ENCODE results near the gene TACR2.

The TACR2 gene

GRCh38 chr10:69362471-69362954 is 54.2 kb downstream of the TACR2 start:
- Histone ChIP-seq H3K4me2 (ENCODE audit: low read depth, low read length, poor library complexity, severe bottlenecking) (no peak overlapping the region), H3K79me2 (ENCODE audit: insufficient read depth, low read length) (no peaks in the 10 kb centered on the region), H3K27me3 (ENCODE audit: low read length) (no peaks in the 10 kb centered on the region)

DNA sequence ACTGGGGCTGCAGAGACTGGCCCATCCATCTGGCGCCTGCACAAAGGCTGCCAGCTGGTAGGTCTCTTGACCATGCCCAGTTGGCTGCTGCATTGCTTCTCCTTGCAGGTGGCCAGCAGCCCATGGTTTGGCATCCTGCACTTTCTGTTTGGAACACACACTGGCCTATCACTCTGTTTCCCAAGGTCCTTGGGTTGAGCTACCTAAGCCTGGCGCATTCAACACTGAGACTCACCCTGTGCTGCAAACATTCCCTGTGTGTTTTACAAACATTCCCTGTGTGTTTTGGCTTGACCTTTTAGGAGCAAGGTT is 55.5 kb downstream of the TACR2 start:
- H3K4me3 ChIP-seq (ENCODE audit: insufficient read depth, low read length, poor library complexity, severe bottlenecking) = no peak overlapping the region
- no peaks in the 10 kb centered on the region for H3F3A ChIP-seq (ENCODE audit: insufficient read depth)
- no peaks in the 10 kb centered on the region for H3K27me3 ChIP-seq (ENCODE audit: low read length)
- H3K4me2 ChIP-seq (ENCODE audit: low read depth, low read length, poor library complexity, severe bottlenecking) = no peak overlapping the region
- H2AFZ ChIP-seq (ENCODE audit: low read depth, low read length, severe bottlenecking) = no peak overlapping the region
- no peaks in the 10 kb centered on the region for H3K9me3 ChIP-seq (ENCODE audit: insufficient read depth, low read length)
- TF ChIP-seq, protein P1, sequence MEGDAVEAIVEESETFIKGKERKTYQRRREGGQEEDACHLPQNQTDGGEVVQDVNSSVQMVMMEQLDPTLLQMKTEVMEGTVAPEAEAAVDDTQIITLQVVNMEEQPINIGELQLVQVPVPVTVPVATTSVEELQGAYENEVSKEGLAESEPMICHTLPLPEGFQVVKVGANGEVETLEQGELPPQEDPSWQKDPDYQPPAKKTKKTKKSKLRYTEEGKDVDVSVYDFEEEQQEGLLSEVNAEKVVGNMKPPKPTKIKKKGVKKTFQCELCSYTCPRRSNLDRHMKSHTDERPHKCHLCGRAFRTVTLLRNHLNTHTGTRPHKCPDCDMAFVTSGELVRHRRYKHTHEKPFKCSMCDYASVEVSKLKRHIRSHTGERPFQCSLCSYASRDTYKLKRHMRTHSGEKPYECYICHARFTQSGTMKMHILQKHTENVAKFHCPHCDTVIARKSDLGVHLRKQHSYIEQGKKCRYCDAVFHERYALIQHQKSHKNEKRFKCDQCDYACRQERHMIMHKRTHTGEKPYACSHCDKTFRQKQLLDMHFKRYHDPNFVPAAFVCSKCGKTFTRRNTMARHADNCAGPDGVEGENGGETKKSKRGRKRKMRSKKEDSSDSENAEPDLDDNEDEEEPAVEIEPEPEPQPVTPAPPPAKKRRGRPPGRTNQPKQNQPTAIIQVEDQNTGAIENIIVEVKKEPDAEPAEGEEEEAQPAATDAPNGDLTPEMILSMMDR (IDR thresholded peaks at IDR 0.05; ENCODE audit: insufficient read depth, low read length, poor library complexity, severe bottlenecking) = no peak
- no peaks in the 10 kb centered on the region for H3K9me2 ChIP-seq (replicated peaks; ENCODE audit: insufficient read depth, low read length)
- no peak overlapping the region for H3K9ac ChIP-seq (ENCODE audit: low read length)
- no peak overlapping the region for H3K27ac ChIP-seq (ENCODE audit: low read depth, low read length)
- H4K20me1 ChIP-seq (ENCODE audit: low read depth, low read length) = no peaks in the 10 kb centered on the region
- H3K36me3 ChIP-seq (ENCODE audit: low read length) = no peaks in the 10 kb centered on the region
- no peaks in the 10 kb centered on the region for H3K79me2 ChIP-seq (ENCODE audit: insufficient read depth, low read length)

More at GRCh38 chr10:69362471-69362954, 54.2 kb downstream of the TACR2 start:
- H3K4me3 ChIP-seq (ENCODE audit: insufficient read depth, low read length, poor library complexity, severe bottlenecking) = no peak overlapping the region
- H3K9me2 ChIP-seq (replicated peaks; ENCODE audit: insufficient read depth, low read length) = no peaks in the 10 kb centered on the region
- no peak overlapping the region for H3K9ac ChIP-seq (ENCODE audit: low read length)
- no peaks in the 10 kb centered on the region for H3K36me3 ChIP-seq (ENCODE audit: low read length)
- TF ChIP-seq EZH2phosphoT487 (conservative IDR thresholded peaks at IDR 0.05; ENCODE audit: low read length) = no peak
- TF ChIP-seq, protein P1 (IDR thresholded peaks at IDR 0.05; ENCODE audit: insufficient read depth, low read length, poor library complexity, severe bottlenecking) = no peak
- no peaks in the 10 kb centered on the region for H4K20me1 ChIP-seq (ENCODE audit: low read depth, low read length)
- no peaks in the 10 kb centered on the region for H3K9me3 ChIP-seq (ENCODE audit: insufficient read depth, low read length)
- no peak overlapping the region for H3K27ac ChIP-seq (ENCODE audit: low read depth, low read length)
- no peaks in the 10 kb centered on the region for H3F3A ChIP-seq (ENCODE audit: insufficient read depth)
- H2AFZ ChIP-seq (ENCODE audit: low read depth, low read length, severe bottlenecking) = no peak overlapping the region

GRCh38 chr10:69360485-69361302 is 56.0 kb downstream of the TACR2 start:
- no peaks in the 10 kb centered on the region for H3F3A ChIP-seq (ENCODE audit: insufficient read depth)
- no peaks in the 10 kb centered on the region for H3K27me3 ChIP-seq (ENCODE audit: low read length)
- no peaks in the 10 kb centered on the region for H3K36me3 ChIP-seq (ENCODE audit: low read length)
- no peaks in the 10 kb centered on the region for H4K20me1 ChIP-seq (ENCODE audit: low read depth, low read length)
- no peak overlapping the region for H3K4me2 ChIP-seq (ENCODE audit: low read depth, low read length, poor library complexity, severe bottlenecking)
- TF ChIP-seq EZH2phosphoT487 (conservative IDR thresholded peaks at IDR 0.05; ENCODE audit: low read length) = no peak
- TF ChIP-seq, protein P1 (IDR thresholded peaks at IDR 0.05; ENCODE audit: insufficient read depth, low read length, poor library complexity, severe bottlenecking) = no peak
- H3K9me3 ChIP-seq (ENCODE audit: insufficient read depth, low read length) = no peaks in the 10 kb centered on the region
- no peak overlapping the region for H3K9ac ChIP-seq (ENCODE audit: low read length)
- no peaks in the 10 kb centered on the region for H3K9me2 ChIP-seq (replicated peaks; ENCODE audit: insufficient read depth, low read length)
- no peaks in the 10 kb centered on the region for H3K79me2 ChIP-seq (ENCODE audit: insufficient read depth, low read length)
- no peak overlapping the region for H2AFZ ChIP-seq (ENCODE audit: low read depth, low read length, severe bottlenecking)
- no peak overlapping the region for H3K27ac ChIP-seq (ENCODE audit: low read depth, low read length)
- no peak overlapping the region for H3K4me3 ChIP-seq (ENCODE audit: insufficient read depth, low read length, poor library complexity, severe bottlenecking)

All from SU-DHL-6 (cell line).